Spleen (tissue), 11 donors: ENCODE data around the gene FILIP1L. TPM values are rescaled to one million over a fixed set of nuclear protein-coding genes. Genes with fewer than 3 reads are reported as not detected.

ENCODE experiments used
- DNase-seq: peaks from one replicate; pipeline ENCODE4 v3.0.0-alpha.2; 2020
- H3K27ac ChIP-seq, 8 donors: fragments of 200-600 bp; sonication (generic) in 7 of 8; 1 replicate in 4 of 8; 2 replicates in 4 of 8; pipeline versions ENCODE4 v1.5.0 to v1.8.0; 2016 to 2021; ENCODE audit warnings: inconsistent platforms in 4 of 8, mild to moderate bottlenecking in 4 of 8, moderate library complexity in 1 of 8
- H3K27me3 ChIP-seq, 7 donors: fragments of 200-600 bp; sonication (generic) in 6 of 7; replicated peaks in 1 of 7; 1 replicate in 4 of 7; 2 replicates in 3 of 7; pipeline versions ENCODE4 v1.5.0 to v1.8.0; 2016 to 2021; ENCODE audit warnings: inconsistent platforms in 3 of 7, mild to moderate bottlenecking in 1 of 7
- H3K36me3 ChIP-seq, 6 donors: fragments of 200-600 bp; sonication (generic) in 5 of 6; 1 replicate in 4 of 6; 2 replicates in 2 of 6; pipeline versions ENCODE4 v1.5.0 to v1.8.0; 2016 to 2021; ENCODE audit warnings: inconsistent platforms in 2 of 6
- H3K4me1 ChIP-seq, 6 donors: fragments of 200-600 bp; sonication (generic) in 5 of 6; 1 replicate in 3 of 6; 2 replicates in 3 of 6; pipeline versions ENCODE4 v1.5.0 to v1.8.0; 2016 to 2021; ENCODE audit warnings: inconsistent platforms in 3 of 6
- H3K4me3 ChIP-seq, 8 donors: fragments of 200-600 bp; sonication (generic) in 7 of 8; 1 replicate in 4 of 8; 2 replicates in 4 of 8; pipeline versions ENCODE4 v1.5.0 to v1.8.0; 2016 to 2021; ENCODE audit warnings: inconsistent platforms in 4 of 8, mild to moderate bottlenecking in 4 of 8, moderate library complexity in 2 of 8
- H3K9me3 ChIP-seq, 8 donors: fragments of 200-600 bp; sonication (generic) in 7 of 8; 1 replicate in 4 of 8; 2 replicates in 4 of 8; pipeline versions ENCODE4 v1.5.0 to v1.8.0; 2016 to 2021; ENCODE audit warnings: inconsistent platforms in 4 of 8
- POLR2A ChIP-seq, 3 donors: fragments of 450-650 bp; IDR thresholded peaks; one replicate each; pipeline ENCODE4 v1.5.1; 2017; ENCODE audit warnings: antibody characterized with exemption in 3 of 3, mild to moderate bottlenecking in 1 of 3
- POLR2AphosphoS5 ChIP-seq, 3 donors: sonication (generic); formaldehyde crosslinking; IDR thresholded peaks; one replicate each; pipeline ENCODE4 v1.5.1; 2017; ENCODE audit warnings: antibody characterized with exemption in 3 of 3
- WGBS, 5 donors: extraction: QIAGEN DNeasy Blood & Tissue Kit in 3 of 5; methylation state at CpG; one replicate each; pipeline versions ENCODE4 v1.1.5 to v1.1.7; 2013 to 2018; 5-methylcytosine and 5-hydroxymethylcytosine counted together
- intact Hi-C: fragments of 100-400 bp; cut with DNase I; formaldehyde crosslinking; loops from one replicate; pipeline ENCODE4 v1.15.0; 2023; ENCODE audit warnings: low total_unique reads
- polyA plus RNA-seq, 3 donors: library from polyadenylated mRNA; stranded (reverse); fragments of 200-250 nt; gene quantifications; one replicate each; pipeline ENCODE4 v1.2.1, GENCODE V29; 2013
- total RNA-seq, 7 donors: library from RNA; depleted of rRNA in 3 of 7; stranded (reverse); fragments of >200 nt in 3 of 7; fragmentation: NEBNext Ultra II Directional in 4 of 7; extraction: Animal tissue kit (Norgen Biotek cat#: 25700) in 4 of 7; gene quantifications; one replicate each; pipeline versions ENCODE4 v1.1.0 to v1.2.1, GENCODE V29; 2016 to 2021
- TF ChIP-seq, protein P1 (sequence below), 11 experiments: fragments of 200-600 bp in 7 of 11; fragments of 450-650 bp in 4 of 11; sonication (generic) in 4 of 11; IDR thresholded peaks in 8 of 11; conservative IDR thresholded peaks in 3 of 11; 1 replicate in 7 of 11; 2 replicates in 4 of 11; pipeline versions ENCODE4 v1.4.0 to v1.8.0; 2016 to 2021; ENCODE audit warnings: antibody characterized with exemption in 11 of 11, inconsistent platforms in 4 of 11, mild to moderate bottlenecking in 1 of 11
- donor health status: healthy with polysubstance abuse.
- donor health status: DM: no; HTN: no; CAD: no; lungs with moderate emphysema.
- donor health status: DM: no; HTN: no; CAD: no.
- donor health status: Bipolar disorder and iron deficiency.
- donor health status: healthy.
- donor health status: DM: no; HTN: no; CAD: no.
- donor health status: DM: yes; HTN: yes; CAD: no.

Gene FILIP1L
- total and polyA plus RNA-seq, 10 donors = 11.1 to 47.7 (median 30.9) TPM

DNA sequence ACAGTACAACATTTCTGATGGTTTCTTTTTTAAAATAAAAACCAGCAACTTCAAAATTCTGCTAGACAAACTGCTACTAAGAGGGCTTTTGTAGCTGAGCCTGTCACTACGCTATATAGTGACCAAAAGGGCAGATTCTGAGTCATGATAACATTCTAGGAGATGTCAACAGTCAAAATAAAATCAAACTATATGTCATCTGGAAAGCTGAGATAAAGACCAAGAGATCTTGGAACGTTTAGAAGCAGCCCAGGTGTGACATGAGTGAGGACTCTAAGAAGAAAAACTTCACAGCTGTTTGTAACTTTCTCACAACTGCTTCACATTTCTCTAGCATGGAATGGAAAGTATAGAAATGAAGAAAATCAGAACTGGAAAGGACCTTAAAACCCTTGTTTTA is 84.6 kb downstream of the FILIP1L start:
- WGBS, 5 donors = 53 to 67% (median 63%) methylated on average over 2 of the region's 2 CpGs
- intact Hi-C loops = no loop called here
- Histone ChIP-seq H3K9me3 (no peaks in the 10 kb centered on the region), H3K27me3 (no peaks in the 10 kb centered on the region), H3K27ac (no peak overlapping the region), H3K36me3 (no peaks in the 10 kb centered on the region), H3K4me1 (no peaks in the 10 kb centered on the region), H3K4me3 (no peak overlapping the region)
- DNase-seq = no peak
- TF ChIP-seq POLR2AphosphoS5 (IDR thresholded peaks at IDR 0.05) (no peak), POLR2A (IDR thresholded peaks at IDR 0.05) (no peak)
- TF ChIP-seq, protein P1, sequence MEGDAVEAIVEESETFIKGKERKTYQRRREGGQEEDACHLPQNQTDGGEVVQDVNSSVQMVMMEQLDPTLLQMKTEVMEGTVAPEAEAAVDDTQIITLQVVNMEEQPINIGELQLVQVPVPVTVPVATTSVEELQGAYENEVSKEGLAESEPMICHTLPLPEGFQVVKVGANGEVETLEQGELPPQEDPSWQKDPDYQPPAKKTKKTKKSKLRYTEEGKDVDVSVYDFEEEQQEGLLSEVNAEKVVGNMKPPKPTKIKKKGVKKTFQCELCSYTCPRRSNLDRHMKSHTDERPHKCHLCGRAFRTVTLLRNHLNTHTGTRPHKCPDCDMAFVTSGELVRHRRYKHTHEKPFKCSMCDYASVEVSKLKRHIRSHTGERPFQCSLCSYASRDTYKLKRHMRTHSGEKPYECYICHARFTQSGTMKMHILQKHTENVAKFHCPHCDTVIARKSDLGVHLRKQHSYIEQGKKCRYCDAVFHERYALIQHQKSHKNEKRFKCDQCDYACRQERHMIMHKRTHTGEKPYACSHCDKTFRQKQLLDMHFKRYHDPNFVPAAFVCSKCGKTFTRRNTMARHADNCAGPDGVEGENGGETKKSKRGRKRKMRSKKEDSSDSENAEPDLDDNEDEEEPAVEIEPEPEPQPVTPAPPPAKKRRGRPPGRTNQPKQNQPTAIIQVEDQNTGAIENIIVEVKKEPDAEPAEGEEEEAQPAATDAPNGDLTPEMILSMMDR (IDR thresholded peaks at IDR 0.05 in 8 of 11, conservative IDR thresholded peaks at IDR 0.05 in 3 of 11) = no peak

DNA sequence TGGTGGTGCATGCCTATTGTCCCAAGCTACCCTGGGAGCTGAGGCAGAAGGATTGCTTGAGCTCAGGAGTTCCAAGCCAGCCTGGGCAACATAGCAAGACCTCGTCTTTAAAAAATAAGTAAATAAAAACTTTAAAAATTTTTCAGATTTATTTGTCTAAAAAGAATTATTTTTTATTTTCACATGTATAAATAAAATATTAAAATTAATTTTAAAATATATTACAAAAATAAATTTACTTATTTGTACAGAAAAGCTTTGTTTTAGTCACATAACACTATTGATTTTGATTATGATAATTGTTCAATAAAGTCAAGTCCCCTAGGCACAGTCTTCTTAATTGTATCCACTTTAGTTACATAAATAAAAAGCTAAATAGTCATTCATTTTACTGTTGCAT is 85.2 kb downstream of the FILIP1L start:
- Histone ChIP-seq H3K4me1 (no peaks in the 10 kb centered on the region), H3K9me3 (no peaks in the 10 kb centered on the region), H3K27me3 (no peaks in the 10 kb centered on the region), H3K4me3 (no peak overlapping the region), H3K27ac (no peak overlapping the region), H3K36me3 (no peaks in the 10 kb centered on the region)
- TF ChIP-seq POLR2A (IDR thresholded peaks at IDR 0.05) (no peak), POLR2AphosphoS5 (IDR thresholded peaks at IDR 0.05) (no peak)
- TF ChIP-seq, protein P1 (IDR thresholded peaks at IDR 0.05 in 8 of 11, conservative IDR thresholded peaks at IDR 0.05 in 3 of 11) = no peak
- intact Hi-C loops = no loop called here
- WGBS, 5 donors = 96 to 100% (median 98%) methylated on average over 1 of the region's 1 CpG
- DNase-seq = no peak

DNA sequence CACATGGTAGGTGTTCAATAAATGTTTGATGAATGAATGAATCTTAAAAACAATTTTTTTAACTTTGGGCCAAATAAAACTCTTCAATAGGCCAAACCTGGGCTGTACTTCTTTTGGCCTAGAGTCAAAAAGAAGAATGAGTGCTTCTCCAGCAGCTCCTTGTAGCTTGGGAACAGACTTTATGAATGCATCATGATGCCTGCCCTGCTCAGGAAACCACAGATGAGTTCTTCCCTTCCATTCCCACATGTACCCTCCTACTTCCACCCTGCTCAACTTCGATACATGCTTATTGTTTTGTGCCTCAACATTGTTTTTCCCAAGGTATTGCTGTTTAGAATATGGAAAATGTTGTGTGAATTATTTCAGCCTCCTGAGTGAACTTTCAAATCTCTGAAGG is 87.0 kb downstream of the FILIP1L start:
- Histone ChIP-seq H3K4me3 (no peak overlapping the region), H3K9me3 (no peaks in the 10 kb centered on the region), H3K4me1 (no peaks in the 10 kb centered on the region), H3K27ac (no peak overlapping the region), H3K36me3 (no peaks in the 10 kb centered on the region), H3K27me3 (no peaks in the 10 kb centered on the region)
- WGBS, 5 donors = 53 to 78% (median 71%) methylated on average over 1 of the region's 1 CpG
- intact Hi-C loops = no loop called here
- DNase-seq = no peak
- TF ChIP-seq POLR2A (IDR thresholded peaks at IDR 0.05) (no peak), POLR2AphosphoS5 (IDR thresholded peaks at IDR 0.05) (no peak)
- TF ChIP-seq, protein P1 (IDR thresholded peaks at IDR 0.05 in 8 of 11, conservative IDR thresholded peaks at IDR 0.05 in 3 of 11) = no peak

DNA sequence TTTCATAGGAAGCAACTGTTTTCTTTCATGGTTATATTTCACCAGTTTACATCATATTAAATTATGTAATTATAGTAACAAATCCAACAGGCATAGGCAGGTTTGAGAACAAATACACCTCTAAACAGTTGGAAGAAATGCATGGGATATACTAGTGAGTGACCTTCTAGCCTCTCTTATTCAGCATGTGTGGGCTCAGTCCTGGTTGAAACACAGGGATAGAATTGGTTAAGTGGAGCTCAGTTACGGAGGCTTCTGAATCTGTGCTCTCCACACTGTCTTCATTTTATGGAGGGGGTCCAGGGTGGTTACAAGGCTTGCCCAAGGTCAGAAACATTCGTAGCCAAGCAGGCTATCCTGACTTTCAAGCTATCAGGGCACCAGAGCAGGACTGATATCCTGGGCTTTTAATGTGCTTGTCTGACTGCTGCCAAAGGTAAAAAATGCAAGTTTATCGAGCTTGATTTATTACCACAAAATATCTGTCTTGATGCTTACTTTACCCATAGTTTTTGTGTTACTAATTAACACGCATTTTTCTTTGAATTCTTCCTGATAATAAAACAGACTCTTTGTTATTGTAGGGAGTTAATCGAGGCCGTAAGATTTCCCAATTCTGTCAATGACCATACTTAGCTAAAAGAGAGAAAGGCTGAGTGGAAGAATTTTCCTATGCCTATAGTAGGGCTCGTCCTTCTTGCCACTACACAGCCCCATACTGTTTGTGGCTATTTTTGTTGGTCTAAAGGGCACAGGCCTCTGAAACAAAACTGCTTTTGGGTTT is 89.6 kb downstream of the FILIP1L start:
- intact Hi-C loops = no loop called here
- 82 to 89% (median 87%) methylated on average over 7 of the region's 7 CpGs for WGBS, 5 donors
- no peaks in the 10 kb centered on the region for H3K27me3 ChIP-seq

More for the DNA sequence above, 89.6 kb downstream of the FILIP1L start:
- no peak for TF ChIP-seq POLR2A (IDR thresholded peaks at IDR 0.05)
- no peak for TF ChIP-seq POLR2AphosphoS5 (IDR thresholded peaks at IDR 0.05)
- TF ChIP-seq, protein P1 (IDR thresholded peaks at IDR 0.05 in 8 of 11, conservative IDR thresholded peaks at IDR 0.05 in 3 of 11) = no peak
- Histone ChIP-seq H3K4me3 (no peak overlapping the region), H3K36me3 (no peaks in the 10 kb centered on the region), H3K27ac (no peak overlapping the region), H3K4me1 (no peaks in the 10 kb centered on the region), H3K9me3 (no peaks in the 10 kb centered on the region)
- no peak for DNase-seq
